ENCODE data around the gene KIF12. TPM values are rescaled to one million over a fixed set of nuclear protein-coding genes. Genes with fewer than 3 reads are reported as not detected.

Gene KIF12
- total and polyA plus RNA-seq, 4 donors, result 0.59 to 9.0 (median 4.9) TPM

DNA sequence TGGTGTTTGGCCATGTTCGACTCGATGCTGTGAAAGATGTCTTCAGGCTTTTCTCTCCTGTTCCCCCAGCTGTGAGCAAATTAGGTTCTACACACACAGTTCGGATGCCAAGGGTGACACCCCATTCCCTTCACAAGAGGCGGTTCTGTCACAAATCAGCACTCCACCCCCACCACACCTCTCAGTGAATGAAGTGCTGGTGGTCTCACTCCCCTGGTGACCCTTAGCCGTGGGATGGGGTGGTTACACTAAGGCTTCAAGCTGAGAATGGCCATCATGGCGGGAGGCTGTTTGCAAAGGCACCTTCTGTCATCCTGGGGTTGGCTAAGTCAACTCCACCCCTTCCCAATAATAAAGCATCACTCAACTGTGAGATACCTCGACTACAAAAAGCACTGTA lies 47.4 kb downstream of the KIF12 start:
- Histone ChIP-seq H3K27ac (ENCODE audit: low read depth, low read length) (no peak overlapping the region), H3K4me3 (ENCODE audit: low read depth, low read length) (no peak overlapping the region), H3K4me1 (ENCODE audit: control insufficient read depth, insufficient read depth, low read length) (no peaks in the 10 kb centered on the region), H3K36me3 (ENCODE audit: control insufficient read depth, insufficient read depth, low read length) (peaks cover 44% of the 10 kb centered on the region), H3K27me3 (ENCODE audit: control insufficient read depth, insufficient read depth, low read length) (no peaks in the 10 kb centered on the region), H3K9me3 (ENCODE audit: control insufficient read depth, insufficient read depth, low read length) (no peaks in the 10 kb centered on the region)
- no peak for DNase-seq (ENCODE audit: low read depth in 4 of 6, low spot score in 6 of 6)
- 86% methylated on average over 4 of the region's 7 CpGs for WGBS (ENCODE audit: insufficient coverage)

DNA sequence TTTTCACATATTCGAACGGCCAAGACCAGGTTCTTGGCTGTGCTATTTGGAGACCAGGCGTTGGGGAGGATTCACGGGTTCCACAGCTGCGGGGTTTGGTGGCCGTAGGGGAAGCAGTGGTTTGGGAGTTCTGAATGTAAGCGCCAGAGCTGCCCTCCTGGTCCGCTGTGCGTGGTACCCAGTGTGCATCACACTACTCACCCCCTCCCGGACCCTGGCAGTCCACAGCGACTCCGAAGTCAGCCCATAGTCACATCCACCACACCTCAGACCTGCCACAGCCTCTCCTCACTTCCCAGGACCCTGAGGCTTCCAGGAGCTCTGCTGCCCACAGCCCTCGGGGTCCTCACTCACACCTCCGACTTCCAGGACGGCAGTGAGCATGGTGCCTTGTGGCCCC lies 47.8 kb downstream of the KIF12 start:
- Histone ChIP-seq H3K27me3 (ENCODE audit: control insufficient read depth, insufficient read depth, low read length) (no peaks in the 10 kb centered on the region), H3K4me1 (ENCODE audit: control insufficient read depth, insufficient read depth, low read length) (no peaks in the 10 kb centered on the region), H3K36me3 (ENCODE audit: control insufficient read depth, insufficient read depth, low read length) (peaks cover 44% of the 10 kb centered on the region), H3K27ac (ENCODE audit: low read depth, low read length) (no peak overlapping the region), H3K9me3 (ENCODE audit: control insufficient read depth, insufficient read depth, low read length) (no peaks in the 10 kb centered on the region), H3K4me3 (ENCODE audit: low read depth, low read length) (no peak overlapping the region)
- no peak for DNase-seq (ENCODE audit: low read depth in 4 of 6, low spot score in 6 of 6)
- WGBS (ENCODE audit: insufficient coverage), result 99% methylated on average over 8 of the region's 15 CpGs

DNA sequence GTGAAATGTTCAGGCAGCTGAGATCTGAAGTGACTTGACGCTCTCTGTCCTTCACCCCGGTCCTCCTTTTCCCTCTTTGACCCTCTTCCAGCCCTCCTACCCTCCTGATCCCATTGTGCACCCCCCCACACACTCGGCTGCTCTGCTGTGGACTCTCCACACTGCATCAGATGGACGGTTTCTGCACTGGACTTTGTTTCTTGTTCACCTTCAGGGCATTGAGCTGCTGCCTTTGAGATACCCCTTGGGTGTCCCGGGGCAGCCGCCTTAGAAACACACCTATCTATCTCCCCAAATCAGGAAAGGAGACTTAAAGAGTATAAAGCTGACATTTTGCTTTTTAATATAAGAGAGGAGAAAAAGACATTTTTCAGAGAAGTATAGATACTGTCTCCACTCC lies 48.4 kb downstream of the KIF12 start:
- H3K4me3 ChIP-seq (ENCODE audit: low read depth, low read length), result no peak overlapping the region
- H3K9me3 ChIP-seq (ENCODE audit: control insufficient read depth, insufficient read depth, low read length), result no peaks in the 10 kb centered on the region
- DNase-seq (ENCODE audit: low read depth in 4 of 6, low spot score in 6 of 6), result no peak
- no peak overlapping the region for H3K27ac ChIP-seq (ENCODE audit: low read depth, low read length)
- no peaks in the 10 kb centered on the region for H3K27me3 ChIP-seq (ENCODE audit: control insufficient read depth, insufficient read depth, low read length)
- H3K4me1 ChIP-seq (ENCODE audit: control insufficient read depth, insufficient read depth, low read length), result no peaks in the 10 kb centered on the region
- H3K36me3 ChIP-seq (ENCODE audit: control insufficient read depth, insufficient read depth, low read length), result peaks cover 44% of the 10 kb centered on the region
- 95% methylated on average over 3 of the region's 6 CpGs for WGBS (ENCODE audit: insufficient coverage)

DNA sequence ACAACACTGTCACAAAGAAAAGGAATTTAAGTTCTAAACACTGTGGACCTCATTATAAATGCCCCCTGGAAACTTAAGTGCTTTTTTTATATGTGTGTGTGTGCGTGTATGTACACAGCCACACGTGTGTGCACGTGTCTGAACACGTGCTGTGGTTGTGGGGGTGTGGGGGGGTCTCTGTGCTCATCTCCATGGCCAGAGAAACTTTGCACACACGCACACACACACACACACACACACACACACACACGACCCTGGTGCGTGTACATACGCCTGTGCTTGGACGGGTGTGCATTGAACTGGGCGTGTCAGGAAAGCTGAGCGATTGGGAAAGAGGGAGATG lies 48.9 kb downstream of the KIF12 start:
- no peak for DNase-seq (ENCODE audit: low read depth in 4 of 6, low spot score in 6 of 6)
- peaks cover 43% of the 10 kb centered on the region for H3K36me3 ChIP-seq (ENCODE audit: control insufficient read depth, insufficient read depth, low read length)
- no peaks in the 10 kb centered on the region for H3K9me3 ChIP-seq (ENCODE audit: control insufficient read depth, insufficient read depth, low read length)
- H3K4me3 ChIP-seq (ENCODE audit: low read depth, low read length), result no peak overlapping the region
- 87% methylated on average over 3 of the region's 11 CpGs for WGBS (ENCODE audit: insufficient coverage)
- no peaks in the 10 kb centered on the region for H3K27me3 ChIP-seq (ENCODE audit: control insufficient read depth, insufficient read depth, low read length)
- no peak overlapping the region for H3K27ac ChIP-seq (ENCODE audit: low read depth, low read length)
- no peaks in the 10 kb centered on the region for H3K4me1 ChIP-seq (ENCODE audit: control insufficient read depth, insufficient read depth, low read length)

DNA sequence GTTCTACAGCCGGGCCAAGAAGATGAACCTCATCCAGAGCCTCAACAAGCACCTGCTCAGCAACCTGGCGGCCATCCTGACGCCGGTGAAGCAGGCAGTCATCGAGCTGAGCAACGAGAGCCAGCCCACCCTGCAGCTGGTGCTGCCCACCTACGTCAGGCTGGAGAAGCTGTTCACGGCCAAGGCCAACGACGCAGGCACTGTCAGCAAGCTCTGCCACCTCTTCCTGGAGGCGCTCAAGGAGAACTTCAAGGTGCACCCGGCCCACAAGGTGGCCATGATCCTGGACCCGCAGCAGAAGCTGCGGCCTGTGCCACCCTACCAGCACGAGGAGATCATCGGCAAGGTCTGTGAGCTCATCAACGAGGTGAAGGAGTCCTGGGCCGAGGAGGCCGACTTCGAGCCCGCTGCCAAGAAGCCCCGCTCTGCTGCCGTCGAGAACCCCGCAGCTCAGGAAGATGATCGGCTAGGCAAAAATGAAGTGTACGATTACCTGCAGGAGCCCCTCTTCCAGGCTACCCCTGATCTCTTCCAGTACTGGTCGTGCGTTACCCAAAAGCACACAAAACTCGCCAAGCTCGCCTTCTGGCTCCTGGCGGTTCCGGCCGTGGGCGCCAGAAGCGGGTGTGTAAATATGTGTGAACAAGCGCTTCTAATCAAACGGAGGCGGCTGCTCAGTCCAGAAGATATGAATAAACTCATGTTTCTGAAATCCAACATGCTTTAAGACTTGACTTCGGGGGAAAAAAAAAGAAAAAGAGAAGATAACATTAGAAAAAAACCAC lies 49.5 kb downstream of the KIF12 start:
- H3K27me3 ChIP-seq (ENCODE audit: control insufficient read depth, insufficient read depth, low read length), result no peaks in the 10 kb centered on the region
- no peak for DNase-seq (ENCODE audit: low read depth in 4 of 6, low spot score in 6 of 6)
- H3K4me3 ChIP-seq (ENCODE audit: low read depth, low read length), result no peak overlapping the region
- no peak overlapping the region for H3K27ac ChIP-seq (ENCODE audit: low read depth, low read length)
- no peaks in the 10 kb centered on the region for H3K4me1 ChIP-seq (ENCODE audit: control insufficient read depth, insufficient read depth, low read length)
- peaks cover 2% of the 10 kb centered on the region for H3K9me3 ChIP-seq (ENCODE audit: control insufficient read depth, insufficient read depth, low read length)
- WGBS (ENCODE audit: insufficient coverage), result 98% methylated on average over 27 of the region's 40 CpGs
- peaks cover 40% of the 10 kb centered on the region for H3K36me3 ChIP-seq (ENCODE audit: control insufficient read depth, insufficient read depth, low read length)

DNA sequence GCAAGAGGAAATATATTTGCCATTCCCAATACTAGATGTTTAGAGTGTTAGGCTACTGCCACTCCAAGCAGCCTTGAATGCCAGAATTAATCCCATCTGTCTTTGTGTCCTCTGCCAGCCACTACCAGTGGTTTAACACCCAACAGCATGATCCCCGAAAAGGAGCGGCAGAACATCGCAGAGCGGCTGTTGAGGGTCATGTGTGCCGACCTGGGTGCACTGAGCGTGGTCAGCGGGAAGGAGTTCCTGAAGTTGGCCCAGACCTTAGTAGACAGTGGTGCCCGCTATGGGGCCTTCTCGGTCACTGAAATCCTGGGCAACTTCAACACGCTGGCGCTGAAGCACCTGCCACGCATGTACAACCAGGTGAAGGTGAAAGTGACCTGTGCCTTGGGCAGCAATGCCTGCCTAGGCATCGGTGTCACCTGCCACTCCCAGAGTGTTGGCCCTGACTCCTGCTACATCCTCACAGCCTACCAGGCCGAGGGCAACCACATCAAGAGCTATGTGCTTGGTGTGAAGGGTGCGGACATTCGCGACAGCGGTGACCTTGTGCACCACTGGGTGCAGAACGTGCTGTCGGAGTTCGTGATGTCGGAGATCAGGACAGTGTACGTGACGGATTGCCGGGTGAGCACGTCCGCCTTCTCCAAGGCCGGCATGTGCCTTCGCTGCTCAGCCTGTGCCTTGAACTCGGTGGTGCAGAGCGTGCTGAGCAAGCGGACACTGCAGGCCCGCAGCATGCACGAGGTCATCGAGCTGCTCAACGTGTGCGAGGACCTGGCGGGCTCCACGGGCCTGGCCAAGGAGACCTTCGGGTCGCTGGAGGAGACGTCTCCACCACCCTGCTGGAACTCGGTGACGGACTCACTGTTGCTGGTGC lies 50.3 kb downstream of the KIF12 start:
- H3K27ac ChIP-seq (ENCODE audit: low read depth, low read length), result no peak overlapping the region
- H3K36me3 ChIP-seq (ENCODE audit: control insufficient read depth, insufficient read depth, low read length), result peaks cover 40% of the 10 kb centered on the region
- no peak overlapping the region for H3K4me3 ChIP-seq (ENCODE audit: low read depth, low read length)
- WGBS (ENCODE audit: insufficient coverage), result 97% methylated on average over 44 of the region's 44 CpGs
- no peak for DNase-seq (ENCODE audit: low read depth in 4 of 6, low spot score in 6 of 6)
- no peaks in the 10 kb centered on the region for H3K4me1 ChIP-seq (ENCODE audit: control insufficient read depth, insufficient read depth, low read length)
- no peaks in the 10 kb centered on the region for H3K27me3 ChIP-seq (ENCODE audit: control insufficient read depth, insufficient read depth, low read length)
- H3K9me3 ChIP-seq (ENCODE audit: control insufficient read depth, insufficient read depth, low read length), result peaks cover 2% of the 10 kb centered on the region

DNA sequence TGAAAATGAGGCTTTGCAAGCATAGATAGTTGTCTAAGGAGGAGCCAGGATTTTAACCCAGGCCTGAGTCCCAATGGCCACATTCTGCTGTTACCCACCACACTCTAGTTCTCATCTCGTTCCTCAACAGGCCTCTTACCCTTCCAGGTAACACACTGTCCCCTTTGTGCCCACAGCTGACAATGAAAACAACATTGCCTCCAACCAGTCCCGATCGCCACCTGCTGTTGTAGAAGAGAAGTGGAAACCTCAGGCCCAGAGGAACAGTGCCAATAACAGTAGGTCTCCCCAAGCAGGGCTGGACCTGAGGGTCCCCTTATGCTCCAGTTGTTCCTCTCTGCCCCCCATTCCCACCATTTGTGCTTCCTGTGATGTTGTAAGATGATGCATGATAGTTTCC lies 51.4 kb downstream of the KIF12 start:
- peaks cover 35% of the 10 kb centered on the region for H3K36me3 ChIP-seq (ENCODE audit: control insufficient read depth, insufficient read depth, low read length)
- no peaks in the 10 kb centered on the region for H3K4me1 ChIP-seq (ENCODE audit: control insufficient read depth, insufficient read depth, low read length)
- WGBS (ENCODE audit: insufficient coverage), result 17% methylated on average over 1 of the region's 3 CpGs
- H3K9me3 ChIP-seq (ENCODE audit: control insufficient read depth, insufficient read depth, low read length), result peaks cover 2% of the 10 kb centered on the region
- H3K27ac ChIP-seq (ENCODE audit: low read depth, low read length), result no peak overlapping the region
- H3K4me3 ChIP-seq (ENCODE audit: low read depth, low read length), result no peak overlapping the region
- H3K27me3 ChIP-seq (ENCODE audit: control insufficient read depth, insufficient read depth, low read length), result no peaks in the 10 kb centered on the region
- peak in 1 of 6 donors; percentile 17 for DNase-seq (ENCODE audit: low read depth in 4 of 6, low spot score in 6 of 6)

DNA sequence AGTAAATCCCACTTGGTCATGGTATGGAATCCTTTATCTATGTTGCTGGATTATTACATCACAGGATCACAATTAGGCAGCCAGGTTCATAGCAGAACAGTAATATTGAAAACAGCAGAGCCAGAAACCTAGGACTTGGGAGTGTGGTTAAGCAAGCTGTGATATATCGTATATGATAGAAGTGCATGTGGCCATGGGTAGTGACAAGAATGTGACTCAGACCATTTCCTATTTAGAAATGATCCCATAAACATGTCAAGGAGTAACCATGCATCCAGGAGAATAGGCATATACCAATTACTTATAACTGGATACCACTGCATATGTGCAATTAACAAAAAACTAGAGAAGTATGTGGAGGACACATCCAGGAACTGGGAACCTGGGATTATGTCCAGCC lies 52.2 kb downstream of the KIF12 start:
- H3K27me3 ChIP-seq (ENCODE audit: control insufficient read depth, insufficient read depth, low read length), result no peaks in the 10 kb centered on the region
- WGBS (ENCODE audit: insufficient coverage), result no CpG with 5 or more reads among the region's 1 CpG
- peaks cover 35% of the 10 kb centered on the region for H3K36me3 ChIP-seq (ENCODE audit: control insufficient read depth, insufficient read depth, low read length)
- no peaks in the 10 kb centered on the region for H3K4me1 ChIP-seq (ENCODE audit: control insufficient read depth, insufficient read depth, low read length)
- H3K4me3 ChIP-seq (ENCODE audit: low read depth, low read length), result no peak overlapping the region
- no peak overlapping the region for H3K27ac ChIP-seq (ENCODE audit: low read depth, low read length)
- H3K9me3 ChIP-seq (ENCODE audit: control insufficient read depth, insufficient read depth, low read length), result peaks cover 2% of the 10 kb centered on the region
- no peak for DNase-seq (ENCODE audit: low read depth in 4 of 6, low spot score in 6 of 6)

DNA sequence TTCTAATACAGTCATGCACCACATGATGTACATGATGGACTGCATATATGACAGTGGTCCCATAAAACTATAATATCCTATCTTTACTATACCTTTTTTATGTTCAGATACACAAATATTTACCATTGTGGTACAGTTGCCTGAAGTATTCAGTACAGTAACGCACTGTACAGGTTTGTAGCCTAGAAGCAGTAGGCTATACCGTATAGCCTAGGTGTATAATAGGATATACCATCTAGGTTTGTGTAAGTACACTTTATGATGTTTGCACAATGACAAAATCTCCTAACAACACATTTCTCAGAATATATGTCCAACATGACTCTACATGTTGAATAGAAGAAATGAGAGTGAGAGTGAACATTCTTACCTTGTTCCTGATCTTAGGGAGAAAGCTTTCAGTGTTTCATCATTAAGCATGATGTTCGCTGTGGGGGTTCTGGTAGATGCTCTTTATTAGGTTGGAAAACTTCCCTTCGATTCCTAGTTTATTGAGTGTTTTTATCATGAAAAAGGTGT lies 52.8 kb downstream of the KIF12 start:
- H3K4me1 ChIP-seq (ENCODE audit: control insufficient read depth, insufficient read depth, low read length), result no peaks in the 10 kb centered on the region
- peaks cover 2% of the 10 kb centered on the region for H3K9me3 ChIP-seq (ENCODE audit: control insufficient read depth, insufficient read depth, low read length)
- no peak overlapping the region for H3K27ac ChIP-seq (ENCODE audit: low read depth, low read length)
- no peak for DNase-seq (ENCODE audit: low read depth in 4 of 6, low spot score in 6 of 6)
- 100% methylated on average over 2 of the region's 4 CpGs for WGBS (ENCODE audit: insufficient coverage)
- no peaks in the 10 kb centered on the region for H3K27me3 ChIP-seq (ENCODE audit: control insufficient read depth, insufficient read depth, low read length)
- peaks cover 29% of the 10 kb centered on the region for H3K36me3 ChIP-seq (ENCODE audit: control insufficient read depth, insufficient read depth, low read length)
- no peak overlapping the region for H3K4me3 ChIP-seq (ENCODE audit: low read depth, low read length)
